NCI-H2081 (cell line): Measurements from ENCODE around the gene USF3.

Experiments used
- DNase-seq, 2 experiments: peaks; one replicate each; lab custom pipeline; 2025; lab: John Stamatoyannopoulos, UW

The USF3 gene

GRCh38 chr3:113695786-113696645 is at the start of gene USF3:
TSS of gene USF3 (minus strand) at chr3:113696642. CDS start at chr3:113674878, 21,764 bp downstream.
- DNase-seq, result peak; percentile 62 to 70

- peak; percentile 87 for DNase-seq
Observed at GRCh38 chr3:113745756-113746547, 49.5 kb upstream of the USF3 start, which contains the start of gene NAA50. TSS of gene NAA50 (minus strand) at chr3:113746249. CDS start at chr3:113745949, 300 bp downstream.

GRCh38 chr3:113744941-113745755 is 48.7 kb upstream of the USF3 start:
- DNase-seq, result peak; percentile 41 to 84

- no peak for DNase-seq
Observed at GRCh38 chr3:113743006-113743630, 46.7 kb upstream of the USF3 start.

- DNase-seq, result no peak
Observed at GRCh38 chr3:113741620-113742019, 45.2 kb upstream of the USF3 start.

GRCh38 chr3:113741086-113741485 is 44.6 kb upstream of the USF3 start:
- DNase-seq, result no peak

- DNase-seq, result peak; percentile 35 to 62
Observed at GRCh38 chr3:113736548-113737089, 40.2 kb upstream of the USF3 start.

- DNase-seq, result no peak
Observed at GRCh38 chr3:113731694-113732093, 35.3 kb upstream of the USF3 start.

- DNase-seq, result no peak
Observed at GRCh38 chr3:113730550-113730949, 34.1 kb upstream of the USF3 start.

GRCh38 chr3:113728661-113729060 is 32.2 kb upstream of the USF3 start:
- DNase-seq, result no peak

- DNase-seq, result no peak
Observed at GRCh38 chr3:113721636-113722035, 25.2 kb upstream of the USF3 start.

- no peak for DNase-seq
Observed at GRCh38 chr3:113719758-113720157, 23.3 kb upstream of the USF3 start.

GRCh38 chr3:113719294-113719693 is 22.9 kb upstream of the USF3 start:
- DNase-seq, result no peak

GRCh38 chr3:113717818-113718217 is 21.4 kb upstream of the USF3 start:
- no peak for DNase-seq

GRCh38 chr3:113717308-113717707 is 20.9 kb upstream of the USF3 start:
- no peak for DNase-seq

- DNase-seq, result no peak
Observed at GRCh38 chr3:113714702-113715101, 18.3 kb upstream of the USF3 start.

GRCh38 chr3:113712129-113712528 is 15.7 kb upstream of the USF3 start:
- DNase-seq, result no peak

GRCh38 chr3:113707835-113708234 is 11.4 kb upstream of the USF3 start:
- DNase-seq, result no peak

GRCh38 chr3:113698956-113699355 is 2.5 kb upstream of the USF3 start:
- no peak for DNase-seq

- no peak for DNase-seq
Observed at GRCh38 chr3:113698213-113698742, 1.8 kb upstream of the USF3 start.

GRCh38 chr3:113697500-113698090 is 1.2 kb upstream of the USF3 start:
- DNase-seq, result no peak
